Measurements from ENCODE around the gene GADL1.

GADL1 gene

GRCh38 chr3:30836141-30836540 is 58.3 kb downstream of the GADL1 start:
- no peak for TF ChIP-seq CTCF (IDR thresholded peaks at IDR 0.05; ENCODE audit: low read depth, low read length)
- in situ Hi-C loops (cut with HindIII; ENCODE audit: low sequenced_read_pairs): no loop called here
- H3K4me3 ChIP-seq (ENCODE audit: low read depth, low read length): no peak overlapping the region
- no peak for DNase-seq (ENCODE audit: low read depth, low spot score)

DNA sequence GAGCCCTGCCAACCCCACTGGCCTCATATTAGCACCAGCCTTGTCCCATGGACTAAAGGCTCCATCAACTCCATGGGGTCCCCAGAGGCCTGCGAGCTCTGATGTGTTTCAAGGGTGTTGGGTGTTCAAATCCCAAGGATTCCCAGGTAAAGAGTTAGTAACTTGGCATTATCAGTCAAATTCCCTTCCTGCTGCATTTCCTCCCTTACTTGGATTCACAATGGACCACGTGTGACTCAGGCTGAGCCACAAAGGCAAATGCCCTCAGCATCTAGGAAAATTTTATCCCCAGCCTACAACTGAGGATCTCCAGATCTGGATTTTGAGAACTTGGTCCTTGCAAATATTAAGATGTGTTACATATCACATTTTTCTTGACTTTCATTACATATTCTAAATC is 58.8 kb downstream of the GADL1 start:
- DNase-seq (ENCODE audit: low read depth, low spot score): no peak
- no peak for TF ChIP-seq CTCF (IDR thresholded peaks at IDR 0.05; ENCODE audit: low read depth, low read length)
- H3K4me3 ChIP-seq (ENCODE audit: low read depth, low read length): no peak overlapping the region
- in situ Hi-C loops (cut with HindIII; ENCODE audit: low sequenced_read_pairs): no loop called here

- no peak overlapping the region for H3K4me3 ChIP-seq (ENCODE audit: low read depth, low read length)
- TF ChIP-seq CTCF (IDR thresholded peaks at IDR 0.05; ENCODE audit: low read depth, low read length): no peak
- no peak for DNase-seq (ENCODE audit: low read depth, low spot score)
- in situ Hi-C loops (cut with HindIII; ENCODE audit: low sequenced_read_pairs): no loop called here
Observed at GRCh38 chr3:30832961-30833575, 61.4 kb downstream of the GADL1 start.

DNA sequence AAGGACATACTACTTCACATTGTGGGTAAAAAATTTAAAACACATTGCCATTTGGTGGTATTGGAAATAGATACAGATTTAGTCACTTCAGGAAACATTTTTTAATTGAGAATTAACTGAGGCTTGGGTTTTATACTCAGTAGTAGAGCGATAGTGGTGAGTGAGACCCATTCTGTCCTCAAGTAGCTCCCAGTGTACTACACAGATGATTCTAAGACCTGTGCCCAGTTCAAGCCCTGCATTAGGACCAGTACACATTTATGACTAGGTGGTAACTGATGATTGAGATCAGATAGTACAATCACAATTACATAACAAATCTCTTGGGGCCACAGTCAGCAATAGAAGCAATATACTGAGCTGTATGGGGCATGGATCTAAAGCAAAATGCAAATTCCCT is 67.4 kb downstream of the GADL1 start:
- no peak for TF ChIP-seq CTCF (IDR thresholded peaks at IDR 0.05; ENCODE audit: low read depth, low read length)
- no peak for DNase-seq (ENCODE audit: low read depth, low spot score)
- in situ Hi-C loops (cut with HindIII; ENCODE audit: low sequenced_read_pairs): no loop called here
- no peak overlapping the region for H3K4me3 ChIP-seq (ENCODE audit: low read depth, low read length)

- H3K4me3 ChIP-seq (ENCODE audit: low read depth, low read length): no peak overlapping the region
- TF ChIP-seq CTCF (IDR thresholded peaks at IDR 0.05; ENCODE audit: low read depth, low read length): no peak
- in situ Hi-C loops (cut with HindIII; ENCODE audit: low sequenced_read_pairs): no loop called here
- peak; percentile 22 for DNase-seq (ENCODE audit: low read depth, low spot score)
Observed at GRCh38 chr3:30826531-30826942, 67.9 kb downstream of the GADL1 start.

GRCh38 chr3:30819067-30819798 is 75.2 kb downstream of the GADL1 start:
- TF ChIP-seq CTCF (IDR thresholded peaks at IDR 0.05; ENCODE audit: low read depth, low read length): no peak
- H3K4me3 ChIP-seq (ENCODE audit: low read depth, low read length): no peak overlapping the region
- no peak for DNase-seq (ENCODE audit: low read depth, low spot score)
- in situ Hi-C loops (cut with HindIII; ENCODE audit: low sequenced_read_pairs): no loop called here
